ENCODE results near the gene MYH6. TPM values are rescaled to one million over a fixed set of nuclear protein-coding genes. Genes with fewer than 3 reads are reported as not detected.

The MYH6 gene
- total RNA-seq, 1 experiment from 2014 or later: 0.07 TPM

DNA sequence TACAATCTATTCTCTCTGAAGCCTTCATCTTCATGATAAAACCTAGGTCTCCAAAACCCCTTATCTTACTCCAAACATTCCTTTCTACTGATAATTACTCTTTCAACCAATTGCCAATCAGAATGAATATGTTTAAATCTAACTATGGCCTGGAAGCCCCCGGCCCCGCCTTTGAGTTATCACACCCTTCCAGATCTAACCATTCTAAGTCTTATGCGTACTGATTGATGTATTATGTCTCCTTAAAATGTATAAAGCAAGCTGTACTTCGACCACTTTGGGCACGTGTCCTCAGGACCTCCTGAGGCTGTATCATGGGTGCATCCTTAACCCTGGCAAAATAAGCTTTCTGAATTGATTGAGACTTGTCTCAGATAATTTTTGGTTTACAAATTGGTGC is 72.5 kb downstream of the MYH6 start:
- no peak overlapping the region for H2BK20ac ChIP-seq (ENCODE audit: low read depth, low read length, poor library complexity, severe bottlenecking)
- peaks cover 35% of the 10 kb centered on the region for H3K27me3 Mint-ChIP-seq (ENCODE audit: low read depth)
- DNase-seq: no peak
- no peak overlapping the region for H3K4ac ChIP-seq (ENCODE audit: low read depth, low read length)
- H3K23ac ChIP-seq (ENCODE audit: insufficient read length, low read depth, low read length): no peak overlapping the region
- TF ChIP-seq, protein P1, sequence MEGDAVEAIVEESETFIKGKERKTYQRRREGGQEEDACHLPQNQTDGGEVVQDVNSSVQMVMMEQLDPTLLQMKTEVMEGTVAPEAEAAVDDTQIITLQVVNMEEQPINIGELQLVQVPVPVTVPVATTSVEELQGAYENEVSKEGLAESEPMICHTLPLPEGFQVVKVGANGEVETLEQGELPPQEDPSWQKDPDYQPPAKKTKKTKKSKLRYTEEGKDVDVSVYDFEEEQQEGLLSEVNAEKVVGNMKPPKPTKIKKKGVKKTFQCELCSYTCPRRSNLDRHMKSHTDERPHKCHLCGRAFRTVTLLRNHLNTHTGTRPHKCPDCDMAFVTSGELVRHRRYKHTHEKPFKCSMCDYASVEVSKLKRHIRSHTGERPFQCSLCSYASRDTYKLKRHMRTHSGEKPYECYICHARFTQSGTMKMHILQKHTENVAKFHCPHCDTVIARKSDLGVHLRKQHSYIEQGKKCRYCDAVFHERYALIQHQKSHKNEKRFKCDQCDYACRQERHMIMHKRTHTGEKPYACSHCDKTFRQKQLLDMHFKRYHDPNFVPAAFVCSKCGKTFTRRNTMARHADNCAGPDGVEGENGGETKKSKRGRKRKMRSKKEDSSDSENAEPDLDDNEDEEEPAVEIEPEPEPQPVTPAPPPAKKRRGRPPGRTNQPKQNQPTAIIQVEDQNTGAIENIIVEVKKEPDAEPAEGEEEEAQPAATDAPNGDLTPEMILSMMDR (conservative IDR thresholded peaks at IDR 0.05): no peak
- no peak overlapping the region for H2BK12ac ChIP-seq (ENCODE audit: insufficient read length, low read depth, low read length)
- no peak overlapping the region for H3K4me3 Mint-ChIP-seq
- H4K5ac ChIP-seq (ENCODE audit: insufficient read length, low read depth, low read length): no peak overlapping the region
- H3K23me2 ChIP-seq (ENCODE audit: insufficient read length, low read depth, low read length, poor library complexity, severe bottlenecking): no peaks in the 10 kb centered on the region
- H4K20me1 ChIP-seq (ENCODE audit: control insufficient read depth, insufficient read depth, insufficient read length): no peaks in the 10 kb centered on the region
- H3K9me3 ChIP-seq (ENCODE audit: control insufficient read depth, low read depth, low read length): no peaks in the 10 kb centered on the region
- H4K91ac ChIP-seq (ENCODE audit: insufficient read length, low read depth, low read length): no peak overlapping the region
- H4K8ac ChIP-seq (replicated peaks; ENCODE audit: insufficient read length, low read depth, low read length): no peak overlapping the region
- no peak overlapping the region for H2BK15ac ChIP-seq (ENCODE audit: low read depth, low read length)
- no peak overlapping the region for H3K56ac ChIP-seq (ENCODE audit: insufficient read length, low read depth, low read length)
- no peak overlapping the region for H3K14ac ChIP-seq (ENCODE audit: insufficient read depth, low read length)
- no peak overlapping the region for H3K4me2 ChIP-seq (ENCODE audit: insufficient read depth, insufficient read length, low read length)
- no peaks in the 10 kb centered on the region for H3K79me2 ChIP-seq (ENCODE audit: insufficient read depth, low read length)
- H3T11ph ChIP-seq (ENCODE audit: low read length): no peak overlapping the region
- H3K18ac ChIP-seq (ENCODE audit: insufficient read length, low read depth, low read length): no peak overlapping the region
- peaks cover 1 to 9% (median 9%) of the 10 kb centered on the region in 3 experiments for H3K36me3 Mint-ChIP-seq (ENCODE audit: insufficient read depth in 1 of 3, low read depth in 3 of 3)
- H2AFZ ChIP-seq (ENCODE audit: low read length): no peak overlapping the region
- H3K79me1 ChIP-seq (ENCODE audit: insufficient read depth, low read depth, low read length, poor library complexity, severe bottlenecking): no peaks in the 10 kb centered on the region
- no peak overlapping the region for H3K27ac ChIP-seq (ENCODE audit: insufficient read length, low read depth, low read length)
- no CpG with 5 or more reads among the region's 5 CpGs for WGBS (ENCODE audit: extremely low coverage, insufficient read length, low lambda C conversion rate)
- no peaks in the 10 kb centered on the region for H3K4me1 ChIP-seq (ENCODE audit: insufficient read depth, low read length)
- peaks cover 28 to 36% of the 10 kb centered on the region in 2 experiments for H3K9me3 Mint-ChIP-seq
- no peak overlapping the region for H2BK5ac ChIP-seq (ENCODE audit: insufficient read length, low read length)
- H3K27me3 ChIP-seq (ENCODE audit: insufficient read depth, low read length): no peaks in the 10 kb centered on the region
- H2AK5ac ChIP-seq (ENCODE audit: insufficient read length, low read length): no peak overlapping the region
- H2BK120ac ChIP-seq (ENCODE audit: low read depth, low read length, poor library complexity, severe bottlenecking): no peak overlapping the region
- H3K9ac ChIP-seq (ENCODE audit: extremely low read depth, insufficient read length, low read length): no peak overlapping the region
- H3K4me1 Mint-ChIP-seq: no peaks in the 10 kb centered on the region
- H3K27ac Mint-ChIP-seq: no peak overlapping the region; a peak in 1 of 7 replicates

Small RNA genes lying within 50 kb of the gene (microRNA-seq; reads per million reads assigned to microRNA genes)
- gene MIR208A (ENCODE audit: borderline microRNAs expressed) (0.81 reads per million), gene MIR208B (ENCODE audit: borderline microRNAs expressed) (not detected)

Other genes starting within 250 kb of the MYH6 start
- gene SLC7A8, start 224.6 kb downstream of the MYH6 start, total RNA-seq (2021): 77.9 and 84.5 TPM in 2 replicates
- gene RNF212B, start 170.3 kb downstream of the MYH6 start, total RNA-seq (2021): 0.15 and 0.39 TPM in 2 replicates
- gene HOMEZ, start 122.1 kb downstream of the MYH6 start, total RNA-seq (2021): 6.2 and 6.5 TPM in 2 replicates
- gene PPP1R3E, start 105.4 kb downstream of the MYH6 start, total RNA-seq (2021): 2.6 and 3.9 TPM in 2 replicates
- 8.4 and 8.8 TPM in 2 replicates for gene BCL2L2, start 101.4 kb downstream of the MYH6 start, total RNA-seq (2021)
- gene PABPN1, start 86.8 kb downstream of the MYH6 start, total RNA-seq (2021): 331 and 333 TPM in 2 replicates
- gene SLC22A17, start 55.4 kb downstream of the MYH6 start, total RNA-seq (2021): 33.0 and 34.0 TPM in 2 replicates
- 31.9 and 32.1 TPM in 2 replicates for gene EFS, start 43.1 kb downstream of the MYH6 start, total RNA-seq (2021)
- gene IL25, start 35.5 kb downstream of the MYH6 start, total RNA-seq (2021): not detected in 2 replicates
- not detected in 2 replicates for gene CMTM5, start 31.2 kb downstream of the MYH6 start, total RNA-seq (2021)
- gene MYH7, start 27.4 kb upstream of the MYH6 start, total RNA-seq (2021): not detected in 2 replicates
- gene NGDN, start 61.4 kb upstream of the MYH6 start, total RNA-seq (2021): 51.7 and 53.1 TPM in 2 replicates
- gene ZFHX2, start 143.5 kb upstream of the MYH6 start, total RNA-seq (2021): 19.2 and 19.4 TPM in 2 replicates
- gene THTPA, start 148.0 kb upstream of the MYH6 start, total RNA-seq (2021): 13.4 and 15.6 TPM in 2 replicates
- 107 and 121 TPM in 2 replicates for gene AP1G2, start 159.5 kb upstream of the MYH6 start, total RNA-seq (2021)
- gene JPH4, start 170.5 kb upstream of the MYH6 start, total RNA-seq (2021): 6.7 and 6.8 TPM in 2 replicates
- 0.66 and 0.77 TPM in 2 replicates for gene DHRS2, start 228.1 kb upstream of the MYH6 start, total RNA-seq (2021)